Endothelial cell of umbilical vein (primary cell): Measurements from ENCODE around the gene OTULIN. TPM values are rescaled to one million over a fixed set of nuclear protein-coding genes. Genes with fewer than 3 reads are reported as not detected.

Experiments used
- BruUV-seq: library from RNA; stranded (reverse); fragments of 400-500 nt; replicated peaks from 2 replicates; lab custom pipeline; 2021; lab: Mats Ljungman, UMichigan
- CTCF ChIA-PET: fragments of 300-600, 350-600 bp; sonication (Branson Sonifier 250); formaldehyde crosslinking; loops from one replicate; lab custom pipeline; 2021; ENCODE audit warnings: antibody characterized with exemption, inconsistent platforms; lab: Charles Lee
- POLR2A ChIA-PET: fragments of 300-600, 350-600 bp; sonication (Branson Sonifier 250); formaldehyde crosslinking; loops from one replicate; lab custom pipeline; 2021; ENCODE audit warnings: antibody characterized with exemption, inconsistent platforms; lab: Charles Lee
- DNase-seq: peaks from one replicate; pipeline ENCODE4 v3.0.0-alpha.2; 2011; ENCODE audit warnings: low read depth, low spot score
- FAIRE-seq: peaks from 2 replicates; lab custom pipeline; 2011; peaks lifted over from hg19 to GRCh38; lab: Jason Lieb, UNC
- H2AFZ ChIP-seq: 2 replicates; pipeline ENCODE4 v1.6.0; 2012; ENCODE audit warnings: low read depth, low read length, control low read depth, inconsistent platforms
- H3K27ac ChIP-seq: 2 replicates; pipeline ENCODE4 v1.5.1; 2011; ENCODE audit warnings: low read depth, mild to moderate bottlenecking, control low read depth, low read length, moderate library complexity; ENCODE audit not compliant: insufficient read depth
- H3K27me3 ChIP-seq, 2 experiments: 2 replicates each; pipeline versions ENCODE4 v1.6.0 to v1.6.1; 2011; ENCODE audit warnings: low read length in 2 of 2, mixed read lengths in 1 of 2; ENCODE audit not compliant: control insufficient read depth in 2 of 2, insufficient read depth in 2 of 2
- H3K36me3 ChIP-seq, 2 experiments: 2 replicates in 1 of 2; 3 replicates in 1 of 2; pipeline ENCODE4 v1.5.1; 2011; ENCODE audit warnings: low read length in 2 of 2, mild to moderate bottlenecking in 1 of 2, moderate library complexity in 1 of 2; ENCODE audit not compliant: control insufficient read depth in 2 of 2, insufficient read depth in 2 of 2; ENCODE audit errors: extremely low read depth in 1 of 2
- H3K4me1 ChIP-seq: 3 replicates; pipeline ENCODE4 v1.5.1; 2011; ENCODE audit warnings: mild to moderate bottlenecking, low read length; ENCODE audit not compliant: control insufficient read depth, insufficient read depth; ENCODE audit errors: extremely low read depth
- H3K4me2 ChIP-seq: 2 replicates; pipeline ENCODE4 v1.6.1; 2011; ENCODE audit warnings: low read length, control low read depth, mixed read lengths; ENCODE audit not compliant: insufficient read depth
- H3K4me3 ChIP-seq, 3 experiments: fragments of 200-600 bp in 1 of 3; sonication (generic), shearing (Covaris generic) in 1 of 3; replicated peaks in 1 of 3; 2 replicates each; pipeline ENCODE4 v1.5.1; 2011 to 2016; ENCODE audit warnings: control low read depth in 3 of 3, low read length in 3 of 3, mild to moderate bottlenecking in 2 of 3, inconsistent platforms in 1 of 3, low read depth in 1 of 3, moderate library complexity in 1 of 3; ENCODE audit not compliant: insufficient read depth in 1 of 3
- H3K79me2 ChIP-seq: 2 replicates; pipeline ENCODE4 v1.6.0; 2012; ENCODE audit warnings: low read length, inconsistent platforms; ENCODE audit not compliant: control insufficient read depth, insufficient read depth
- H3K9ac ChIP-seq: replicated peaks from 2 replicates; pipeline ENCODE3; 2011; ENCODE audit warnings: low read length, control low read depth; ENCODE audit not compliant: insufficient read depth; ENCODE audit errors: extremely low read depth
- H3K9me1 ChIP-seq: replicated peaks from 3 replicates; pipeline ENCODE4 v1.6.0; 2011; ENCODE audit warnings: mild to moderate bottlenecking, low read length; ENCODE audit not compliant: control insufficient read depth, insufficient read depth; ENCODE audit errors: extremely low read depth
- H3K9me3 ChIP-seq: replicated peaks from 2 replicates; pipeline ENCODE4 v1.5.1; 2012; ENCODE audit warnings: low read length, inconsistent platforms; ENCODE audit not compliant: control insufficient read depth, insufficient read depth
- H4K20me1 ChIP-seq: replicated peaks from 2 replicates; pipeline ENCODE3; 2011; ENCODE audit warnings: mild to moderate bottlenecking, low read length; ENCODE audit not compliant: control insufficient read depth, insufficient read depth; ENCODE audit errors: extremely low read depth
- EZH2 ChIP-seq: IDR thresholded peaks from 2 replicates; pipeline ENCODE4 v1.6.1; 2012; ENCODE audit warnings: borderline replicate concordance, low read depth, mild to moderate bottlenecking, moderate library complexity, low read length, inconsistent platforms; ENCODE audit not compliant: severe bottlenecking
- FOS ChIP-seq: IDR thresholded peaks from 2 replicates; pipeline ENCODE4 v1.6.1; 2011; ENCODE audit warnings: mild to moderate bottlenecking, low read length, moderate library complexity, borderline replicate concordance; ENCODE audit not compliant: insufficient read depth
- GATA2 ChIP-seq: IDR thresholded peaks from 2 replicates; pipeline ENCODE4 v1.7.0; 2011; ENCODE audit warnings: low read depth, mild to moderate bottlenecking, moderate library complexity, mixed read lengths, low read length; ENCODE audit not compliant: insufficient read length, insufficient read depth
- JUN ChIP-seq: IDR thresholded peaks from 2 replicates; pipeline ENCODE4 v1.6.1; 2011; ENCODE audit warnings: borderline replicate concordance, low read depth; ENCODE audit not compliant: insufficient read length, insufficient read depth
- MAX ChIP-seq: IDR thresholded peaks from 2 replicates; pipeline ENCODE4 v1.6.1; 2011; ENCODE audit not compliant: insufficient read depth, insufficient read length
- MYC ChIP-seq: IDR thresholded peaks from one replicate; pipeline ENCODE4 v1.6.1; 2011; ENCODE audit warnings: mild to moderate bottlenecking, low read depth, low read length
- POLR2A ChIP-seq: IDR thresholded peaks from 2 replicates; pipeline ENCODE4 v1.6.1; 2012; ENCODE audit warnings: low read depth, mild to moderate bottlenecking, control low read depth, low read length
- POLR2AphosphoS5 ChIP-seq: IDR thresholded peaks from 2 replicates; pipeline ENCODE4 v1.6.1; 2012; ENCODE audit warnings: low read depth, mild to moderate bottlenecking, control low read depth, low read length, moderate library complexity; ENCODE audit not compliant: insufficient read depth
- dilution Hi-C: fragments of 300-500 bp; cut with MboI; formaldehyde crosslinking; loops from one replicate; pipeline ENCODE4 v1.15.0; 2019; ENCODE audit warnings: low sequenced_read_pairs; ENCODE audit not compliant: extremely low pct_ligation_motif_present
- intact Hi-C: fragments of 100-400 bp; cut with micrococcal nuclease; formaldehyde crosslinking; loops from one replicate; pipeline ENCODE4 v1.10.0; 2022
- polyA plus RNA-seq, 4 experiments: library from polyadenylated mRNA; depleted of rRNA in 3 of 4; stranded (reverse) in 3 of 4; unstranded in 1 of 4; fragments of >200 nt; gene quantifications; 2 replicates each; pipeline versions ENCODE4 v1.2.1 to v1.2.3, GENCODE V29; 2011 to 2012; ENCODE audit warnings: missing spikeins in 1 of 4
- total RNA-seq: library from RNA; stranded (reverse); gene quantifications from 2 replicates; pipeline ENCODE4 v1.2.3, GENCODE V29; 2021
- TF ChIP-seq, protein P1 (sequence below), 2 donors: IDR thresholded peaks; 1 replicate in 1 of 2; 2 replicates in 1 of 2; pipeline ENCODE4 v1.5.1; 2011; ENCODE audit warnings: low read length in 2 of 2, mild to moderate bottlenecking in 2 of 2, moderate library complexity in 2 of 2, control low read depth in 1 of 2, inconsistent platforms in 1 of 2, low read depth in 1 of 2; ENCODE audit not compliant: insufficient read depth in 1 of 2; ENCODE audit errors: extremely low read depth in 1 of 2

Gene OTULIN
- total and polyA plus RNA-seq, 2 donors (not counting 3 experiments of a cell fraction or from before 2014, with no cell fraction given): 7.8 to 30.2 TPM

GRCh38 chr5:14667770-14668169 is 3.3 kb downstream of the OTULIN start:
- no peak for FAIRE-seq
- peaks cover 0 to 3% of the 10 kb centered on the region in 2 experiments for H3K36me3 ChIP-seq
- intact Hi-C loops (no loop called here), dilution Hi-C loops (no loop called here)
- TF ChIP-seq GATA2 (no peak), MYC (no peak), FOS (no peak)
- no peak overlapping the region for H3K9ac ChIP-seq
- POLR2A ChIA-PET: no interaction called here
- DNase-seq: no peak
- no peak overlapping the region for H2AFZ ChIP-seq
- H3K9me3 ChIP-seq: no peaks in the 10 kb centered on the region
- H3K27me3 ChIP-seq: no peaks in the 10 kb centered on the region
- no peak overlapping the region for H3K4me3 ChIP-seq
- H3K4me2 ChIP-seq: no peak overlapping the region
- no peaks in the 10 kb centered on the region for H3K9me1 ChIP-seq
- peaks cover 25% of the 10 kb centered on the region for H3K4me1 ChIP-seq
- peaks cover 75% of the 10 kb centered on the region for H3K79me2 ChIP-seq
- H3K27ac ChIP-seq: no peak overlapping the region
- CTCF ChIA-PET: interaction anchor here (1.1 to 3.0 kb wide), 3 partner anchors 11 to 19 kb away, joined by 4 to 13 read pairs (median 4); no protein-coding TSS in a partner anchor
- H4K20me1 ChIP-seq: peaks cover 3% of the 10 kb centered on the region
- no TSS peak for BruUV-seq

DNA sequence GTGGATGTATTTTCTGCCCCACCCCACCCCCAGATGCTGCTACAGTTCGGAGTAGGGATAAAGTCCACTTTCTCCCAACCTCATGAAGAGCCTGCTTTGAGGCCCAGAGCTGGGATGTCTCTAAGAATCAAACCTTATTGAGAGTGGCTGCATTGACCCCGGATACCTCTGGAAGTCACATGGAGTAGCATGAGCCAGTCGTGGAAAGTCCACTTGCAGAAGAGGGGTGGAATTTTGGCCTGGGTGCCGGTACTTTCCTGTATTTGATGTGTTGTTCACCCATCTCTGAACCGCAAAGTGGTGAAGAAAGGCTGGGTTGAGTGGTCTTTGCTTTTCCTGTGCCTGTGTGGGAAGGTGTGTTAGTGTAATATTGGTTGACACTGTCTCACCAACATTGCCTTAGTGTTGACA is 3.7 kb downstream of the OTULIN start:
- POLR2A ChIA-PET: no interaction called here
- Histone ChIP-seq H3K4me1 (peaks cover 25% of the 10 kb centered on the region), H3K9ac (no peak overlapping the region), H3K27me3 (no peaks in the 10 kb centered on the region), H3K27ac (no peak overlapping the region), H3K36me3 (peaks cover 0 to 3% of the 10 kb centered on the region in 2 experiments), H3K4me3 (no peak overlapping the region), H2AFZ (no peak overlapping the region), H3K9me3 (no peaks in the 10 kb centered on the region), H4K20me1 (peaks cover 3% of the 10 kb centered on the region), H3K9me1 (no peaks in the 10 kb centered on the region), H3K79me2 (peaks cover 78% of the 10 kb centered on the region), H3K4me2 (no peak overlapping the region)
- dilution Hi-C loops (no loop called here), intact Hi-C loops (no loop called here)
- no peak for DNase-seq
- TF ChIP-seq FOS (no peak), EZH2 (no peak), MYC (no peak), POLR2AphosphoS5 (no peak), GATA2 (no peak), JUN (no peak), MAX (no peak), POLR2A (no peak)
- TF ChIP-seq, protein P1, sequence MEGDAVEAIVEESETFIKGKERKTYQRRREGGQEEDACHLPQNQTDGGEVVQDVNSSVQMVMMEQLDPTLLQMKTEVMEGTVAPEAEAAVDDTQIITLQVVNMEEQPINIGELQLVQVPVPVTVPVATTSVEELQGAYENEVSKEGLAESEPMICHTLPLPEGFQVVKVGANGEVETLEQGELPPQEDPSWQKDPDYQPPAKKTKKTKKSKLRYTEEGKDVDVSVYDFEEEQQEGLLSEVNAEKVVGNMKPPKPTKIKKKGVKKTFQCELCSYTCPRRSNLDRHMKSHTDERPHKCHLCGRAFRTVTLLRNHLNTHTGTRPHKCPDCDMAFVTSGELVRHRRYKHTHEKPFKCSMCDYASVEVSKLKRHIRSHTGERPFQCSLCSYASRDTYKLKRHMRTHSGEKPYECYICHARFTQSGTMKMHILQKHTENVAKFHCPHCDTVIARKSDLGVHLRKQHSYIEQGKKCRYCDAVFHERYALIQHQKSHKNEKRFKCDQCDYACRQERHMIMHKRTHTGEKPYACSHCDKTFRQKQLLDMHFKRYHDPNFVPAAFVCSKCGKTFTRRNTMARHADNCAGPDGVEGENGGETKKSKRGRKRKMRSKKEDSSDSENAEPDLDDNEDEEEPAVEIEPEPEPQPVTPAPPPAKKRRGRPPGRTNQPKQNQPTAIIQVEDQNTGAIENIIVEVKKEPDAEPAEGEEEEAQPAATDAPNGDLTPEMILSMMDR (IDR thresholded peaks at IDR 0.05; ENCODE audit: extremely low read depth in 1 of 2, insufficient read depth in 1 of 2, low read depth in 1 of 2, low read length in 2 of 2): no peak
- no peak for FAIRE-seq
- no TSS peak for BruUV-seq
- CTCF ChIA-PET: interaction anchor here (3.0 kb wide), 1 partner anchor 17 kb away, joined by 13 read pairs; no protein-coding TSS in a partner anchor
